Stimulated activated CD8-positive, alpha-beta memory T cell treated with anti-CD3 and anti-CD28 coated beads, Interleukin-12 subunit alpha, Interleukin-12 subunit beta, amount 100 ng/mL, for 4 hours (primary cell): ENCODE data around the gene REC8.
A peak's percentile ranks its signal among the peaks of the same experiment; 100 is the strongest.

Experiments
- DNase-seq: peaks from one replicate; pipeline ENCODE4 v3.0.0-alpha.2; 2020; ENCODE audit warnings: low read depth

REC8 gene

GRCh38 chr14:24138396-24139271 is 33.2 kb upstream of the REC8 start:
- DNase-seq, result no peak

GRCh38 chr14:24139272-24139934 is 32.5 kb upstream of the REC8 start:
- DNase-seq, result no peak

- DNase-seq, result peak; percentile 98
Measured at GRCh38 chr14:24141097-24141880, 30.6 kb upstream of the REC8 start, which contains the start of gene EMC9. TSS of gene EMC9 (minus strand) at chr14:24141591. CDS start at chr14:24141304, 287 bp downstream.

GRCh38 chr14:24143511-24143910 is 28.4 kb upstream of the REC8 start:
- DNase-seq, result no peak

GRCh38 chr14:24144451-24144850 is 27.4 kb upstream of the REC8 start:
- DNase-seq, result no peak

- DNase-seq, result no peak
Measured at GRCh38 chr14:24145219-24145618, 26.7 kb upstream of the REC8 start.

- DNase-seq, result no peak
Measured at GRCh38 chr14:24145690-24146452, 26.0 kb upstream of the REC8 start.

- DNase-seq, result peak; percentile 73
Measured at GRCh38 chr14:24146453-24146977, 25.4 kb upstream of the REC8 start, which contains the start of gene PSME2. TSS of gene PSME2 (minus strand) at chr14:24146610. CDS start at chr14:24146581, 29 bp downstream.

GRCh38 chr14:24146978-24147760 is 24.7 kb upstream of the REC8 start, which contains the start of gene RNF31:
TSS of gene RNF31 (plus strand) at chr14:24147498. CDS start at chr14:24147699, 201 bp downstream.
- DNase-seq, result peak; percentile 94

GRCh38 chr14:24147761-24148428 is 24.0 kb upstream of the REC8 start:
- no peak for DNase-seq

GRCh38 chr14:24149302-24149969 is 22.4 kb upstream of the REC8 start:
- DNase-seq, result no peak

GRCh38 chr14:24150061-24150460 is 21.8 kb upstream of the REC8 start:
- DNase-seq, result no peak

- no peak for DNase-seq
Measured at GRCh38 chr14:24150567-24150966, 21.3 kb upstream of the REC8 start.

GRCh38 chr14:24150993-24151392 is 20.9 kb upstream of the REC8 start:
- no peak for DNase-seq

- no peak for DNase-seq
Measured at GRCh38 chr14:24151404-24152080, 20.3 kb upstream of the REC8 start.

- DNase-seq, result no peak
Measured at GRCh38 chr14:24155100-24155499, 16.8 kb upstream of the REC8 start.

GRCh38 chr14:24156840-24157239 is 15.0 kb upstream of the REC8 start:
- DNase-seq, result no peak

GRCh38 chr14:24157331-24157730 is 14.5 kb upstream of the REC8 start:
- no peak for DNase-seq
